K562 treated with DMSO at 1 percent for 48 hours (cell line): Measurements from ENCODE around the gene NDUFS8. TPM values are rescaled to one million over a fixed set of nuclear protein-coding genes. Genes with fewer than 3 reads are reported as not detected.

Source experiments
- total RNA-seq: library from RNA; unstranded; fragments of 300-600 nt; gene quantifications from 2 replicates; pipeline ENCODE4 v1.2.3, GENCODE V29; 2022; ENCODE audit warnings: low replicate concordance; ENCODE audit errors: extremely low read depth

Gene NDUFS8
- total RNA-seq, result not detected in 2 replicates

DNA sequence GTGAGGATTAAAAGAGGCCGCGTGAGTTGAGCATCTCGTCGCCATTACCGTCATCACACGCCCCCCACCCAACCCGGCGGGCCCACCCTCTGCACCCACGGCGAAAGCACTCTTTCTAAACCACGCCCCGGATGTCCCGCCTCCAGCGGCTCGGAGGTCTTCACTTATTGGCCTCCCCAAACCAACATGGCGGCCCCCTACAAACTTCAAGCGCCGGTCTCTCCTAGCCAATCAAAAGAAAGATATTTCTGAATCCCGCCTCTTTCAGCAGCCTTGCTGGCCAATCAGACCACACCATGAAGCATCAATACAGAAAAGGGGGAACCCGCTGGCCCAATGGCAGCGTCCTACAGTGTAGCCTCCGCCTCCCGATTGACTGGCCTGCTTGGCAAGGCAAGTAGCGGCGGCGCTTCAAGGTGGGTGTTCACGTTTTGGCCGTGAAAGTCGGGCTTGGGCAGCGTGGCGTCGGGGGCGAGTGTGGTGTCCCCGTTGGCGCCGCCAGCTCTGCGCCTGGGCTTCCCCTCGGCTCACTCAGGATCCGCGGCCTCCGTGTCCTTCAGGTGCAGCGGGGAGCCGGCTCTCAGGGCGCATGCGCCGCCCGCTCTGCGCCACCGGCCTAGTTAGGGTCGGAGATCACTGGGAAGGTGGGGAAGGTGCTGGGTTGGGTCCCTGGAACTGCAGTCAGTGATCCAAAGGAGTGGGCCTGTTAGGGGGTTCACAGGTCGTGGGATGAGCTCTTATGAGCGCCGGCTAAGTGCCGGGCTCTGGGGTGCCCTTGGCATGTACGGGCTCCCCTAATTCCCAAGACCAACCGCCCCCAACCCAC is at the start of gene NDUFS8:
TSS of gene NDUFS8 (plus strand) at position 364 of the 826 bp plus-strand sequence. CDS start 1,471 bp downstream, outside the sequence.

DNA sequence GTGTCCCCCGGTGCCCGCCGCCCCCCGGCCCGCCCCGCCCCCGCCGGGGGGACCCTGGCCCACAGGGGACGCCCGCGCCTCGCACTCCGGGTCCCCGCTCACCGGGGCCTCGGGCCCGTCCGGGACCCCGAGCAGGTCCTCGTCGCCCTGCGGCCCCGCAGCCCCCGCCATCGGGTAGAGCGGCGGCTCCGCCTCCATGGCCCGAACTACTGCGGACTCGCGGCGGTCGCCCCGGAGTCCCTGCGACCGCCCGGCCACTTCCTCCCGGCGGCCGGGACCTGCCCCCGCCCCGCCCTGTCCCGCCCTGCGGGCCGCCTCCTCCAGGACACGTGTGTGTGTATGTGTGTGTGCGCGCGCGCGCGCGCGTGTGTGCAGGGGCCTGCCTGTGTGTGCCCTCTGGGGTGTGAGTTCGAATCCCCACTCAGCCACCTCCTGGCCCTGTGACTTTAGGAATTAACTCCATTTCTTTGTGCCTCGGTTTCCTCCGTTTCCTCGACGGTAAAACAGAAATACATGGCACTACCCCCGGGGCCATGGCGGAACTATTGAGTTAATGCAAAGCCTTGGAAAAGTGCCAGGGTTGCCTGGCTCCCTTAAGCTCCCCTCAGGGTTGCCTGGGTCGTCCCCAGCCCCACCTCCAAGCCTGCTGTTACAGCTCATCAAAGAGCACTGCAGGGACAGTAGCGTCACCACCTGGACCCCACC is 26.5 kb upstream of the NDUFS8 start, which contains the start of gene UNC93B1:
TSS of gene UNC93B1 (minus strand) at position 252 of the 705 bp plus-strand sequence. CDS start at position 198, 54 bp downstream.

DNA sequence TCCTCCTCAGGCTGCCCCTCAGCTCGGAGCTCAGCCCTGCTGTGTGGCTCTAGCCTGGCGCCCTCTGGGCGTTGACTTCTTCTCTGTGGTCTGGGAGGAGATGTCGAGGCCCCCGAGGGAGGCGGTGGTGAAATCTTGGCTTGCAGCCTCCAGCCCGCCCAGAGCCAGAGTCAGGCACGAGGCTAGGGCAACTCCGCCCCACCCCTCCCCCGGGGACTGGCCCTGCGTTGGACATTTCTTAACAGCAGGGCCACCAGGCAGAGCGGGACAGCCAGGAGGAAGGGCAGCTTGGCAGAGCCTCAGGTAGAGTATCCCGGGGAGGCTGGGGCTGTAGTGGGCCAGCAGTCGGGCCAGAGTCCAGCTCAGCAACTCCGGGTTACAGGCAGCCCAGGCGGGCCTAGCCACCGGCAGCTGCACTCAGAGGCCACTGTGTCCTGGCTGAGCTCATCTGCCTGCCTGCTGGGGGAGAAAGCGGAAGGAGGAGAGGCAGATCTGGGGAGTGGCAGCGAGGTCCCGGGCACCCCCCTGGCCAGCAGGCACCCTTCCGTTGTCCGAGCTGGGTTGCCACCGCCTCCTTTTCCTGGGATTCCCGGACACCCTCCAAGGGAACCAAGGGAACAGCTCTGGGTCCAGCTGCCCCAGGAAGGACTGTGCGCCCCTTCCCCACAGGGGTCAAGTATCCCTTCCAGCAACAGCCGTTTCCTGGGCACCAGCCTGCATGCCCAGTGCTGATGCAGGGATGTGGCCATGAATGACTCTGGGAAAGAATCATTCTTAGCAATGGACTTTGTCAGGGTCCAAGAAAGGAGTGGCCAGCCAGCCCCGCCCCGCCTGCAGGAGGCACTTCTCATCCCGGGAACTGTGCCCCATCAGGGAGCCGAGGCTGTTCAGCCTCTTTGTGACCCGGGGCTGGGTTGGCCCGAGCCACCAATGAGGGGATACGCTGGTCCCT is 20.1 kb upstream of the NDUFS8 start, which contains the start of gene ALDH3B1:
TSS of gene ALDH3B1 (plus strand) at position 238 of the 952 bp plus-strand sequence. CDS start 4,971 bp downstream, outside the sequence.

DNA sequence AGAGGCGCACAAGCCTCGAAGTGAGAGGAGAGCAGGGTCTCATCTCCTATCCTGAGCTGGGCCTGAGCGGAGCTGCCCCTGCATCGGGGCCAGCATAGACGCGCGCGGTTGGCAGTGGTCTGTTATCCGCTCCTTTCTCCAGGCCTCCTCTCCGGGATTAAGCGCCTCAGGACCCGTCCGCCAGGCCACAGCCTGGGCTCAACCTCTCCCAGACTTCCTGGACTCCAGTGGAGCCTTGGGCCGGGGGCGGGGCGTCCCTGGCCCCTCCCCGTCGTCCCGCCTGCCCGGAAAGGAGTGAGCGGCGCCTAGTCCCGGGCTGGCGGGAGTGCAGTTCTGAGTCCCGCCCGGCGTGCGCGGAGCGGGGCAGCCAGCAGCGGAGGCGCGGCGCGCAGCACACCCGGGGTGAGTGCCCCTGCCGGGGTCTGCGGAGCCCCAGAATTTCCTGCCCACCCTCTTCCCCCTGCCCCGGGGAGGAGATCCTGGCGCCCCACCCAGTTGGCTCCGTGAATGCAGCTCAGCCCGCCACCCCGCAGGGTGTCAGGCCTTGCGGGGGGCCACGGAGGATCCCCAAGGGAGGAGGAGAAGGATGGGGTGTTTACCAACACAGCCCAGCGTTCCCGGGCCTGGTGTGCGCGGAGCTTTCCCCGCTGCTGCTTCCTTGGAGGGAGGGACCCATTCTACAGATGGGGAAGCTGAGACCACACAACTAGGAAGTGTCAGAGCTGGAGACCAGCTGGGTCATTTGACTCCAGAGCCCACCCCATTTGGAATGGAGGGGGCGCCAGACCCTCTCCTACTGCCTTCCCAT is 8.4 kb downstream of the NDUFS8 start, which contains the start of gene TCIRG1:
TSS of gene TCIRG1 (plus strand) at position 308 of the 808 bp plus-strand sequence. CDS start 2,247 bp downstream, outside the sequence.

Other genes starting within 250 kb of the NDUFS8 start
- not detected in 2 replicates for gene UNC93B1, start 26.6 kb upstream of the NDUFS8 start, total RNA-seq
- gene ALDH3B1, start 20.4 kb upstream of the NDUFS8 start, total RNA-seq, result not detected in 2 replicates
- gene TCIRG1, start 8.3 kb downstream of the NDUFS8 start, total RNA-seq, result 510 TPM in 1 of 2 replicates, not detected in the other
- gene CHKA, start 90.7 kb downstream of the NDUFS8 start, total RNA-seq, result not detected in 2 replicates
- not detected in 2 replicates for gene KMT5B, start 182.6 kb downstream of the NDUFS8 start, total RNA-seq
- gene C11orf24, start 241.3 kb downstream of the NDUFS8 start, total RNA-seq, result not detected in 2 replicates